GM19455 (cell line): Measurements from ENCODE around the gene ADAM12.

Experiments
- ATAC-seq: cut with Tn5 transposase; IDR thresholded peaks from one replicate; pipeline ENCODE4 v1.9.1; 2021; ENCODE audit not compliant: unreplicated experiment

The ADAM12 gene

DNA sequence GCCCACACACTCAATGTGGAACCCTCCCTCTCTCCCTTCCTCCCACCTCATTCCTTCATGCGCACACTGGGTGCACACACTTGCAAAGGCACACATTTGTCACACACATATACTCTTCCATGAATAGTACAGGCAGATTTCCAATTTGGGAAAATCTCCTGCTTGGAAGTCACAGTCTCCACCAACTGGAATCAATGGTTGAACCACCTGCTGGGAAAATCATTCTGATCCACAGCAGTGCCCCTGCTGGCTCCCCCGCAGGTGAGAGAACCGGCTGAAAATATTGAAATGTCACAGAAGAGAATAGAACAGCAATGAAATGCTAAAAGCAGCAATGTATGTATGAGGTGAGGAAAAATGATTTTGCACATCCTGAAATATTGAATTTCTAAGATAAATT, 232.7 kb downstream of the ADAM12 start:
- no peak for ATAC-seq

DNA sequence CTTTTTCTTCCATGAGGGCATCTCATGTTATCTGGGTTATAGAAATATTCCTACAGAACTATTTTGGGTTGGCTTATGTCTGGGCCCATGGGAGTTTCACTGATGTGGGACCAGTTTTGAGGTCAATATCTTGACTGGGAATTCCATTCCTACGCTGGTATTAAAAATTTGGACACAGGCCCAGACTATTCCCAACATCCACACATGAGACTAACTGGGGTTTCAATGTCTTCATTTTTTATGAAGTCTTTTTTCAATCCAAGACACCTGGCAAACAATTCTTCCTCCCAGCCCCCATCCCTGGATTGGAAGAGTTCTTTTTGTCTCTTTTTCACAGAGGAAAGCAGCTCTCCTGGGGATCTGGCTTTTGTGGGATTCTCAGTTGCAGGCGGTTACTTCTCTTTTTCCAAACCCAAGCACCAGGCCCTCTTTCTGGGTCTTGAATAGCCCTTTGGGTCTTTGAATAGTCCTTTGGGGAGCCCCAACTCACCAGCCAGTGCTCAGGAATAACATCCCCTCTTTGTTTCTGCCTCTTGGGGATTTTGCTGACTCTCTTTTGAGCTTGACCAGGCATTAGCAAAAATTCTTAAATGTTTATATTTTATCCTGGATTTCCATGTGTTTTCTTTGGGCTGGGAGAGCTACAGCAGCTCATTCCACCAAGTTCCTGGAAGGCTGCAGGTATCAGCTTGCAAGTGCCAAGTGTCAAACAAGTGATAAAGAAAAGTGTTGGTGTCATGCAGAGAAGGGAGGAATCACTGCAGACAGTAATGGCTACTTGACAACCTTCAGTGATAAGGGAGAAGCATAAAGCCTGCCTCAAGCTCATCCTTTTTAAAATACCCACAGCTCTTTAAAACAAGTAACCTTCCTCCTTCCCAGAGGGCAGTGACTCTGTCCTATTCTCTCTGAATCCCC, 234.3 kb downstream of the ADAM12 start:
- no peak for ATAC-seq

DNA sequence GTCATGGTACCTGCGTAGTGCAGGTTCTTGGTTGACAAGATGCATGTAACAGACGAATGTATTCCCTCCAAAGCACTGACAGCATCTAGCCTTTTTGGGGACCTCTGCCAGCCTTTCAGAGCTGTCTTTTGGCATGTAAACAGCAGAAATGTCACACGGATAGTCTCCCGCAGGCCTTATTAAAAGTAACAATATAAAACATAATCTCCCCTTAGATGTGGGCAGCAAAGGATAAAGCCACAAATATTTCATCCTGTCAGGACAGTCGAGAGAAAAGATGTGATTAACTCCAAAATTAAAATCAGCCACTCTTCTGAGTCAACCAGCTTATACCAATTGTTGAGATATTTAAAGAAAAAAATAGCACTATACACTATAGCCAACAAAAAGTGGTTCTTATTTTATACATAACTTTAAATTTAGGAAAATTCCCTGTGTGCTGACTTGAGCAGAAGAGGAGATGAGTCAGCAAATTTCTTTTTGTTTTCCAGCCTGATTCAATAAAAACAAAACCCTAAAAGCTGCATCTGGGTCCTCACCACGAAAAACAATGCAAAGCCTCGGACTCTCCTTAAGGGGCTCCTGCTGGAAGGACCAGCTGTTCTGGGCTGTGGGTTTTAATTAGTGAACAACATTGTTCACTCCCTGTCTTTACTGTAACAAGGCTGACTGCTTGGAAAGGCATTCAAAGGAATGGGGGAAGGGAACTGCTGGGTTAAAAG, 240.2 kb downstream of the ADAM12 start:
- ATAC-seq, result no peak

DNA sequence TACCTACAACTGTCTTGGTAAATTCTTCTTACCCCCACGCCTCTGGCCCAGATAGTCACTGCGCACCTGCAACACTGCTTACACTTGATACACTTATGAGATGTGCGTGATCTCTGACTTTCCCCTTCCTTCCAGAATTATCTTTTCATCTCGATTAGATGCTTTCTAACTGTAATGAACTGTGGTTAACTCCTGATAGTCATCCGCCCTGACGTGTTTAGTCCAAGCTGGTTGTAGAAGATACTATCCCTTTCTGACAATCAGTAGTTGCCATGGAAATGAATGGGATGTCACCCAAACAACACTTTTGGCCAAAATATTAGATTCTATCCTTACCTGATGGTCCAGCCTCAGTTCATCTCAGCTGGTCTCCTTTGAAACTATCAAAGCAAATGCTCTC, 241.5 kb downstream of the ADAM12 start:
- ATAC-seq, result no peak

DNA sequence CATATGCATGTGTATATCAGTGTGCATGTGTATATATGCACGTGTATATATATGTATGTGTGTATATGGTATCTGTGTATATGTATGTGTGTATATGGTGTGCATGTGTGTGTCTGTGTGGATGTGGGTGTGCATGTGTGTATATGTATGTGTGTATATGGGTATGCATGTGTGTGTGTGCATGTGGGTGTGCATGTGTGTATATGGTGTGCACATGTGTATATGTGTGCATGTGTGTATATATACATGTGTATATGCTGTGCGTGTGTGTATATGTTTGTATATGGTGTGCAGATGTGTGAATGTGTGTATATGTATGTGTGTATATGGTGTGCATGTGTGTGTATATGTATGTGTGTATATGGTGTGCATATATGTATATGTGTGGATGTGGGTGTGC, 245.2 kb downstream of the ADAM12 start:
- ATAC-seq, result no peak

DNA sequence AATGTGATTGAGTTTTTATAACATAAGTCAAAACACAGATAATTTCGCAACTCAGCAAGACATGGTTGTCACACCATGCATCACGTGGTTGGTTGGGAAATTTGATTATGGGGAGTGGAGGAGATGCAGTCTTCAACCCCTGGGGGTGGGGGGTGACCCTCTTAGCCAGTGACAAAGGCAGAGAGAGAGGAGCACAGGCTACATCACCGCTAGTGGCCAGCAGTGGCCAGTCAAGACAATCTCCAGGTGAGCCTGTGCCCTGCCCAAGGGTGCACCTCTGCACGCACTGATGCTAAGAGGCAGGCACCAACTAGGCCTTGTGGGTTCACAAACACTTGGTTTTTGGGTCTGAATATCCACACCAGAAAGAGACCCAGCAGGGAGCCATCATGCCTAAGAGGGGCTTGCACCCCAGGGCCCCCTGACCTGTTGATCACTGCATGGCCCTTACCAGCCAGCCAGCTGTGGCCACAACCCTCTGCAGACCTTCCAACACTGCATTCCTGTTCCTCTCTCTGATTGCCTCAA, 247.5 kb downstream of the ADAM12 start:
- no peak for ATAC-seq

DNA sequence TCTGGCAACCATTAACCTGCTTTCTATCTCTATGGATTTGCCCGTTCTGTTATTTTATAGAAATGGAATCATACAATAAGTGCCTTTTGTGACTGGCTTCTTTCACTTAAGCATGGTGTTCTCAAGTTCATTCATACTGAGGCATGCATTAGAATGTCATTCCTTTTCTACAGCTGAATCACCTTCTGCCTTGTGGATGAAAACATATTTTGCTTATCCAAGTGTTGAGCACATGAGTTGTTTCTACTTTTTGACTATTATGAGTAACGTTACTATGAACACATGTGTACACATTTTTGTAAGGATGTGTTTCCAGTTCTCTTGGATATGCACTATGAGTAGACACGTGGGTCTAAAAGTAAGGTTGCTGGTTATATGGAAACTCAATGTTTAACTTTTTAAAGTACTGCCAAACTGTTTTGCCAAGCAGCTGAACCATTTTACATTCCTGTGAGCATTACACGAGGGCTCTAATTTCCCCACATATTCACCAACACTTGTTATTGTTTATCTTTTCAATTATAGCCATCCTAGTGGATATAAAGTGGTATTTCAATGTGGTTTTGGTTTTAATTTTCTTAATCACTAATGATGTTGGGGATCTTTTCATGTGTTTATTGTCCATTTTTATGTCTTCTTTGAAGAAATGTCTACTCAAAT, 250.6 kb downstream of the ADAM12 start:
- ATAC-seq, result no peak

DNA sequence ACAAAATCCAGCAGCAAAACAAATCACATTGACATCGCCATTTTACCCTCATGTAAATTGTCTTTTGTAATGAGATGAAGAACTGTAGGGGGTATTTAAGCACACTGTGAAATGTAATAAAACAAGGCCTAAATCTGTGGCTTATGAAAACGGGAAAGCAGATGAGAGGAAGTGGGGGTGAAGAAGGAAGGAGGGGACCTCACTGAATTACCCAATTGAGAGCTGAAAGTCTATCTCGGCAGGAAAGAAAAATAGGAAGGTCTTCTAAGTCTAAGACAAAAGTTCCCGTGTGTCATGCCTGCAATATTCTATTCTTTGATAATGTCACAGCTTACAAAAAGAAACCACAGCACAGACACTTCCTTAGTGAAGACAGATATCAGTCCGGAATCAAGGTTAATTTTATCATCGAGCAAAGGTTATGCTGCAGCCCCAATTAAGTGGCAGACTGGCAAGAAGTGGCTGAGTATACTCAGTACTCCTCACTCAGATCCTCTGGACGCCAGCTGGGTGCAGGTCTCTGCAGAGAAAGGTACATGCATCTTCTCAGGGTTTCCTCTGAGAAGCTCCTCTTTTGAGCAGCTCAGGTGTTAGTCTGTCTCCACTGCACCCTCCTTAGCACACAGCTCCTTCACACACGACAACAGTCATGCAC, 252.2 kb downstream of the ADAM12 start:
- no peak for ATAC-seq

DNA sequence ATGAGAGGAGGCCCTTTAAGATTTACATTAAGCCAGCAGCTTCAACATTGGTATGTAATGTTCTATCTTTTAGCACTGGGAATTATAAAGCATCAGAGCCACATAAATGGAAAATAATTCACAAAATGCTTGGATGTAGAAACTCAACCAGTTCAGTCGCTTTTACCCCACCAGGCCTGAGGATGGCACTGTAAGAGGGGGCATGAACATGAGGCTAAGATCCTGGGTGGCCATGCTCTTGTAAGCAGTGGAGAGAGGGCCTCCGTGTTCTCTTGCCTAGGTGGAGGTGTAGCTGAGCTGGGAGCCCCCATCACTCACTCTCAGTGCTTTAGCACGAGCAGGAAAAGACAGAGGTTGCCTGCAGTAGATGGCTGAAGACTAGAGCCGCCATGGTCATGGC, 253.1 kb downstream of the ADAM12 start:
- no peak for ATAC-seq

DNA sequence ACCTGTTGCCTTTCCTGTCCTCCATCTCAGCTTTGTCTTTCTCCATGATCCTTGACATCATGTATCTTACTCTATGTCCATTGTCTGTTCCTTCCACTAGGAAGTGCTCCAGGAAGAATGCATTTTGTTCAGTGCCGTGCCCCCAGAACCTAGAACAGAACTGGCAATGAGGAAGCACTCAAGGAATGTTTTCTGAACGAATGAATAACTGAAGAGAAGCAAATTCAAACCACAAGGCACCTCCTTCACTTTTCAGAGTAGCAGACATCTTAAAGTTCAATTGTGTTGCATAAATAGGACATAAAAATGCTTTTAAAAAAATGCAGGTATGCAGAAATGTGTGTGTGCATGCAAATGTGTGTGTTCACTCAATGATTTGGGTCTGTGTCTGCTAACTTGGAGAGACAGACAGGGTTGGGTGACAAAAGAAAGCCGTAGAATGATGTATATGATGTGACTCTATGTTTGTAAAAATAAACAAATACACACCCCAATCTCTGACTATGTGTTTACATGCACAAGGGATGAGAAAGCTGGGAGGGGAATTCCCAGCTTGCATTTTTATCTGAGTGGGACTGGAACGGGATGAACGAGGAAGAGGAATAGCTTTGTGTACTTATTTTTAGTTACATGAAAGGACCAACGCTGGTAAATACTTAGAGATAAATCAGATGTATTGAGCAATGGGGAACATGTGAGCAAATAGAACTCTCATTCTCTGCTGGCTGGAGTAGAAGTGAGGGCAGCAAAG, 254.2 kb downstream of the ADAM12 start:
- ATAC-seq, result no peak

DNA sequence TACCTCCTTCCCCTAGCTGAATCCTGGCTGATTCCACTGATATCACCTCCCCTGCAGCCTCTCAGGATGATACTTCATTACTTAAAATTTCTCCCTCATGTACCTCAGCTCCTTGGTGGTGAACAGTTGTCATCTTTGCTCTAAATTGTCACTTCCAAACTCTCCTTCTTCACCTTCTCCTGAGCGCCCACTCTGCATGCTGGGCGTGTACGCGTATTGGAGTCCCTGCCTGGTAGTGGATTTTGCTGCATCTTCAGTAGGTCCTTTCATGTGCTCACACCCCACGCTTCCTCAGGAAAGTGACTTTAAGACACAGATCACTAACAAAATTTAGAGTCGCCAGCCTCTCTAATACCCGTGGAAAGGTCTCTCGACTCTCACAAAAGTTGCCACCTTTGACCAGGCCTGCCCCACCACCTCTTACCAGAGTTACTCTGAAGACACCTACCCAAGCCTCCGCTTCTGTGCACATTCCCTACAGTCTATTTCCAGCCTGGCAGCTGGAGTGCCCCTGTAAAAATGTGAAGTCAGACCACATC, 255.1 kb downstream of the ADAM12 start:
- no peak for ATAC-seq

DNA sequence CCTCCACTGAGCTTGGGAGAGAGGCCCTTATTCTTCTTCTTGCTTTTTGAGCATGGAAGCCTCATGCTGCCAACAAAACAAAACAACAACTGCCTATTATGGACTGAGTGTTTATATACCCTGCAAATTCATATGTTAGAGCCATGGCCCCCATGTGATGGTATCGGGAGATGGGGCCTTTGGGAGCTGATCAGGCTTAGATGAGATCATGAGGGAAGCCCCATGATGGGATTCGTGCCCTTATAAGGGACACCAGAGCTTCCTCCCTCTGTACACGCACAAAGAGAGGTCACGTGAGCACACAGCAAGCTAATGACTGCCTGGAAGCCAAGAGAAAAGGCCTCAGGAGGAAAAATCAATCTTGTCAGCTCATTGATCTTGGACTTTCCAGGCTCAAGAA, 256.9 kb downstream of the ADAM12 start:
- ATAC-seq, result no peak

DNA sequence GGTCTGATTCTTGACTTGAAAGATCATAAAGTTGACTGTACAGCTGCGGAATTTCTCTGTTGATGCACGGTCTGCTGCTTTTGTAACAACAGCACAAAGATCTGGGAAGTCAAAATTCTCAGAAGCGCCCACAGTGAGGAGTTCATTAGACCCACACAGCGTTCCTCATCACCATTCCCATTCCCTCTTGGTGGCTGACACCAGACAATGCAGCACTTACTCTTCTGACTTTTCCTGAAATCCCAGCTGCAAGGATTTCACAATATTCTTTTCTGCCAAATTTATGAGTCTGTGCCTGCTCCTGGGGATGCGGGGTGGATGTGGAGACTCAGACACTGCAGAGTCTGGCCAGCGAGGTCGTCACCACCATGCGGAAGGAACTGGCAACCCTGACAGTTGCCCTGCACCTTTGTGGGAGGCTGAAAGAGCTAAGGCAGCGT, 258.0 kb downstream of the ADAM12 start:
- no peak for ATAC-seq

DNA sequence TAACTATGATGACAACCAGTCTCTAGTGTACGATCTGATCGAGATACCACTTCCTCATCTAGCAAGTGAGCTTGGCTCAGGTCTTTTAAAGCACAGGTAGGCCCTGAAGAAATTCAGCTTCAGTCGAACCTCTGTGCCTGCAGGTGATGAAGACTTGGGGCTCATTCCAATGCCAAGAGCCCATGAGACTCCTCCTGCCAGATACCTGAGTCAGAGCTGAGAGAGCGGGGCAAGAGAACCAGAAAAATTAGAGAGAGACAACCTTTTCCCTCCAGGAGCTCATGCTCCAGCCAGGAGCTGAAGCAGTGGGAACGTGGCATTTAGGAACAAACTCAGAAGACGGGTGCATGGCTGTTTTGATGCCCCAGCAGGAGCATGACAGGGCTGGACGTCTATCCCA, 259.3 kb downstream of the ADAM12 start:
- ATAC-seq, result no peak

DNA sequence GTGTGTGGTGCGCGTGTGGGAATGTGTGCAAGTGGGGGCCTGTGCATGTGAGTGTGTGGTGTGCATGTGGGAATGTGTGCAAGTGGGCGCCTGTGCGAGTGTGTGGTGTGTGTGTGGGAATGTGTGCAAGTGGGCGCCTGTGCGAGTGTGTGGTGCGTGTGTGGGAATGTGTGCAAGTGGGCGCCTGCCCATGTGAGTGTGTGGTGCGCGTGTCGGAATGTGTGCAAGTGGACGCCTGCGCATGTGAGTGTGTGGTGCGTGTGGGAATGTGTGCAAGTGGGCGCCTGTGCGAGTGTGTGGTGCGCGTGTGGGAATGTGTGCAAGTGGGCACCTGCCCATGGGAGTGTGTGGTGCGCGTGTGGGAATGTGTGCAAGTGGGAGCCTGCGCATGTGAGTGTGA, 259.7 kb downstream of the ADAM12 start:
- no peak for ATAC-seq

DNA sequence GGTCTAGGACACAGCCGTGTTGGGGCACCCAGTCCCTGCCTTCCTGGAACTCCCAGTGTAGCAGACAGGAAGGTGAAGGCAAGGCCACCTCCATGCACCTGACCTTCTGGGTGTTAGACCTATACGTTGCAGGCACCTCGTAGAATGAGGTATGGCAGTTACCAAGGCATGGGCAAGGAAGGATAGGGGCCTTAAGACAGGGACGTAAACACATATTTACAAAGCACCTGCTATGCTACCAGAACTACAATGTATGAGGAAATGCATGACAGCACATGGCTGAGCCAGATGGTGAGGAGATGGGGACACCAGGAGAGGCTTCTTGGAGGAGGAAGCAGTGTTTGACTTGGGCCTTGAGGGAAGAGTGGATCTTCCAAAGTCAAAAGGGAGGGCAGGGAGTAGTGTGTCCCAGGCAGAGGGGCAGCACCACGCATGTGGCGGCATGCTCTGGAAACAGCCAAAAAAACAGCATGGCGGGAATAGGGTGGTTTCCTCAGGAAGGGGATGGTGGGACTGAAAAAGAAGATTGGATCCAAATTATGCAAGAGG, 260.7 kb downstream of the ADAM12 start:
- no peak for ATAC-seq

DNA sequence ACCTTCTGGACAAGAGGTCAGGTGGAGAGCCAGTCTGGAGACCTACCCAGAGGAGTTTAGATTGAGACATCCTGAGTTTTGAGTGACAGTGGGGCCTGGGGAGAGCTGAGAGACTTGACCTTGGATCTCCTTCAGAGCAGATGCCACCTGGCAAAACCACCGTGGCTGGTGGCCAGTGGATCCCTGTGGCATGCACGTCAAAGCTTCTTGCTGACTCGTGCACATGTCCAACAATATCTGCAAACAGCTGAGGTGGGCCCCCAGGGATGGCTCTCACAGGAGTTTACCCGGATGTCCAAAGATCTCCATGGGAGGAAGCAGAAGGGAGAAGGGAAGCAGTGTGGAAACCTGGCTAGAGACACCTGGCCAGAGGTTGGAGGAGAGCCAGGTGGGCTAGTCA, 261.4 kb downstream of the ADAM12 start:
- ATAC-seq, result no peak

DNA sequence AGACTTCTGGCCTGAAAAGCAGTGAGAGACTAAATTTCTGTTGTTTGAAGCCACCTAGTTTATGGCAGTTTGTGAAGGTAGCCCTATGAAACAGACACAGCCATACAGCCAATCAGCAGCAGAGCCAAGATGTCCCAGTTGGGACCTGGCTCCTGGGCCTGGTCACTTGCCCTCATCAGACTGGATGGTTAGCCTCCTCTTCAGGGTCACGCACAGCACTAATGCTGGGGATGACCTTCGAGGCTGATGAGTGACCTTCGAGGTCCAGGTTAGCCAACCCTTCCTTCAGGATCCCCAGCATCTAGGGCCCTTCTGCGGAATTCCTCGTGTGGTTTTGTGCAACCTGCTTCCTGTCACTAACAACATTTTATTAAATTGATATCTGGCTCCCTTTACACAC, 262.3 kb downstream of the ADAM12 start:
- no peak for ATAC-seq

DNA sequence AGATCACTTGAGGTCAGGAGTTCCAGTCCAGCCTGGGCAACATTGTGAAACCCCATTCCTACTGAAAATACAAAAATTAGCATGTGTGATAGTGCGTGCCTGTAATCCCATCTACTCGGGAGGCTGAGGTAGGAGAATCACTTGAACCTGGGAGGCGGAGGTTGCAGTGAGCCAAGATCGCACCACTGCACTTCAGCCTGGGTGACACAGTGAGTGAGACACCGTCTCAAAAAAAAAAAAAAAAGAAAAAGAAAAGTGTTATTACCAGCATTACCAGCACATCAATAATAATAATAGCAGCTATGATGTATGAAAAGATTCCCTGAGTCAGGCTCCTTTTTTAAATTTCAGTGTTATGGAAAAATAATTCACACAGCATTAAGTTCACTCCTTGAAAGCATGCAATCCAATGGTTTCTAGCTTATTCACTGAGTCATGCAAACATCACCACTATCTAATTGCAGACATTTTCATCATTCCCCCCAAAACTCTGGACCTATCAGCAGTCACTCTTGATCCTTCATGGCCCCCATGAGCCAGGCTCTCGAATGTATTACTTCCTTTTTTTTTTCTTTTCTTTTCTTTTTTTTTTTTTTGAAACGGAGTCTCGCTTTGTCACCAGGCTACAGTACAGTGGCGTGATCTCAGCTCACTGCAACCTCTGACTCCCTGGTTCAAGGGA, 263.5 kb downstream of the ADAM12 start:
- no peak for ATAC-seq
